GM18858 (cell line): Measurements from ENCODE around the gene RPUSD1.
"Not testable (repeated sequence)": the region's sequence is repeated elsewhere in the genome, so short reads cannot be mapped to it uniquely, and the experiment has no call there.

ENCODE experiments used
- ATAC-seq: cut with Tn5 transposase; IDR thresholded peaks from one replicate; pipeline ENCODE4 v1.9.1; 2021; ENCODE audit not compliant: unreplicated experiment

RPUSD1 gene

GRCh38 chr16:785563-786535, 2.3 kb downstream of the RPUSD1 start:
- no peak for ATAC-seq

DNA sequence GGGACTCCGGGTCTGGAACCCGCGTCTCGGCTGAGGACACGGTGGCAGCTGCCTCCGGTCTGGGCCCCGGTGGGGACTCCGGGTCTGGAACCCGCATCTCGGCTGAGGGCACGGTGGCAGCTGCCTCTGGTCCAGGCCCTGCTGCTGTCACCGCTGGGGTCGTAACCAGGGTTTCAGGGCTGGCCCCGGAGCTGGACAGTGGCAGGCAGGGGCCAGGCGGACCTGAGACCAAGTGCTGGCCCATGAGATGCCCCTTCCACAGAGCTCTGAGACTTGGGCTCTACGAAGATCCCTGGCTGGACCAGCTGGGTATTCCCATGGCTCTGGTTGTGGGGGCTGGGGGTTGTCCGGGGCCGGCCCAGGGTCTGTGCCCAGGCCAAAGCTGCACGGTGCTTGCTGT, 3.8 kb downstream of the RPUSD1 start:
- no peak for ATAC-seq

GRCh38 chr16:783404-784161, 4.6 kb downstream of the RPUSD1 start:
- ATAC-seq: no peak

GRCh38 chr16:782766-783403, 5.3 kb downstream of the RPUSD1 start:
- ATAC-seq: no peak

GRCh38 chr16:782258-782657, 5.9 kb downstream of the RPUSD1 start:
- ATAC-seq: no peak

DNA sequence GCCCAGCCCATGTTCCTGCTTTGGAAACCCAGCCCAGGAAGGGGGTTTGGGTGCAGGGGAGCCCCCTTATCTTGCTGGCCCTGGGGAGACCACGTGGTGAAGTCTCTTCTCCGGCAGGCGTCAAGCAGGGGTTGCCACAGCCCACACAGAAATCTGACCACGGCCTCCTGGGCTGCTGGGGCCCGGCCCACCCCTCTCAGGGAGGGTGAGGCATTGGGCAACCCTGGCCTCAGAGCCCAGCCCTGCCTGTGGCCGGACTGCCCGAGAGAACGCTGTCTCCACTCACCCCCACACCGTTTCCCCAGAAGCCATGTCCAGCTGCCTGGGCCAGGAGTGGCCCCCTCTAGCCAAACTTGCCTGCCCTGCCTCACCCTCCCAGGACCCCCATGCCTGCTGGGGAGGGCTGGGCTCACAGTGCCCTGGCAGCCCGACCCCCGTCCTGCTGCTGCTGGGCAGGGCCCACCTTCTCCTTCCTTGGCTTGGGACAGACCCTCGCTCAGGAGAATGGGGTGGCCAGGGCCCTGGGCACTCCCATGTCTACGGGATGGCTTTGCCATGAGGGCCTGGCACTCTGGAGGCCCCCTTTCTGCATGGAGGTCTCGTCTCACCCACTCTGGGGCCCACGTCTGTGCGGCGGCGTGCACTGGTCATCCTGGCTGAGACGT, 6.7 kb downstream of the RPUSD1 start:
- ATAC-seq: no peak

GRCh38 chr16:780296-780695, 7.9 kb downstream of the RPUSD1 start:
- ATAC-seq: no peak

- ATAC-seq: no peak
These were observed 8.6 kb downstream of the RPUSD1 start for GRCh38 chr16:779561-779960.

- ATAC-seq: no peak
These were observed 9.2 kb downstream of the RPUSD1 start for GRCh38 chr16:778909-779527.

DNA sequence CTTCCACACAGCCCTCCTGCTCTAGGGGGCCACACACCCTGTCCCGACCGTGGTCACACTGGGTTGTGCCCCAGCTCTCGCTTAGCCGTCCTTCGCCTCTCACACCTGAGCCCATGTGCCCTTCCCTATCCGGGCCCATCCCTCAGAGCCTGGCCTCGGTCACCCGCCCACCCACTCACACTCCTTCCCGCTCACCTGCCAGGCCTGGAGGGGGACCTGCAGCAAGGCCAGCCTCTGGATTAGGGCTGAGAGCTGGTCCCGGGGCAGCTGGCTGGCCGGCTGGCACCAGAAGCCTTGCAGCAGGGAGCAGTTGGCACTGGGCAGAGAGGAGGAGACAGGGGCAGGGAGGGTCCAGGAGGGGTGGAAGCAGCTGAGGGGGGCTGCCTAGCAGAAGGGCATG, 9.7 kb downstream of the RPUSD1 start:
- no peak for ATAC-seq

DNA sequence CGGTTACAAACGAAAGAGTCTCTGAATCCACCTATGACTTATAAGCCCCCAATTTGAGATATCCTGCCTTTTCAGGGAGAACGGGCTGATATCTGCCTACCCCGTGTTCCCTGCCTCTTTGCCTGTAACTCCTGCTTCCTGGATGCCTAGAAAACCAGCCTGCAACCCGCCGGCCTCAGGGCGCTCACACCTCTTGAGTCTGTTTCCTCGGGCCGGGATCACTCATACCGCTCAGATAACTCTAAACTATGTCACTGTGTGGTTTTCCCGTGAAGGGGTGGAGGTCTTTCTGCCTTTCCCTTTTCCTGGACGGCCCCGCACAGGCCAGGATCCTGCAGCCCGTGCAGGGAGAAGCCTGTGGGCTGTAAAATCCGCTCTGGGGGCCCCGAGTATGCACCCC, 10.4 kb downstream of the RPUSD1 start:
- no peak for ATAC-seq

GRCh38 chr16:776824-777223, 11.4 kb downstream of the RPUSD1 start:
- no peak for ATAC-seq

- ATAC-seq: not testable (repeated sequence)
These were observed 11.9 kb downstream of the RPUSD1 start for GRCh38 chr16:776298-776697.

DNA sequence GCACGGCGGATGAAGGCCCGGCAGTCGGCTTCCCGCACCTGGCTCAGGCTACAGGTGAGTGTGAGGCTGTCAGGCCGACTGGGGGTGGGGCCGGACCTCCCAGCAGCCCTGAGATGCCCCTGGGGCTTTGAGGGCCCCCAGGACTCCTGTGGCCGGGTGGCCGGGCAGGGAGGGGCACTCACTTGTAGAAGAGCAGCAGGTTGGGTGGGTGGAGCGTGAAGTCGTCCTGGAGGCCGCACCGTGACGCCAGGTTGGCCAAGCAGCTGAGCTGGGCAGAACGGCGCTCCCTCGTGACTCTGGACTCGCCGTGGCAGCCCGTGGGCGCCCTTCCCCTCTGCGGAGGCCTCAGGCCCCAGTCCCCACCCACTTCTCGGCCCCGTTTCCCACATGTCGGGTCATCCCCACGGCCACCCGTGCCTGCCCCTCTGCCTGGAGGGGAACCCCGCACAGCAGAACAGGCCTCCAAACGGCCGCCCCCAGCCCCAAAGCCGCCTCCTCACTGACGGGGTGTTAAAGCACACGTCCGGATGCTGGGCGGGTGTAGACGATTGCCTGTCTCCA, 12.9 kb downstream of the RPUSD1 start:
- no peak for ATAC-seq

DNA sequence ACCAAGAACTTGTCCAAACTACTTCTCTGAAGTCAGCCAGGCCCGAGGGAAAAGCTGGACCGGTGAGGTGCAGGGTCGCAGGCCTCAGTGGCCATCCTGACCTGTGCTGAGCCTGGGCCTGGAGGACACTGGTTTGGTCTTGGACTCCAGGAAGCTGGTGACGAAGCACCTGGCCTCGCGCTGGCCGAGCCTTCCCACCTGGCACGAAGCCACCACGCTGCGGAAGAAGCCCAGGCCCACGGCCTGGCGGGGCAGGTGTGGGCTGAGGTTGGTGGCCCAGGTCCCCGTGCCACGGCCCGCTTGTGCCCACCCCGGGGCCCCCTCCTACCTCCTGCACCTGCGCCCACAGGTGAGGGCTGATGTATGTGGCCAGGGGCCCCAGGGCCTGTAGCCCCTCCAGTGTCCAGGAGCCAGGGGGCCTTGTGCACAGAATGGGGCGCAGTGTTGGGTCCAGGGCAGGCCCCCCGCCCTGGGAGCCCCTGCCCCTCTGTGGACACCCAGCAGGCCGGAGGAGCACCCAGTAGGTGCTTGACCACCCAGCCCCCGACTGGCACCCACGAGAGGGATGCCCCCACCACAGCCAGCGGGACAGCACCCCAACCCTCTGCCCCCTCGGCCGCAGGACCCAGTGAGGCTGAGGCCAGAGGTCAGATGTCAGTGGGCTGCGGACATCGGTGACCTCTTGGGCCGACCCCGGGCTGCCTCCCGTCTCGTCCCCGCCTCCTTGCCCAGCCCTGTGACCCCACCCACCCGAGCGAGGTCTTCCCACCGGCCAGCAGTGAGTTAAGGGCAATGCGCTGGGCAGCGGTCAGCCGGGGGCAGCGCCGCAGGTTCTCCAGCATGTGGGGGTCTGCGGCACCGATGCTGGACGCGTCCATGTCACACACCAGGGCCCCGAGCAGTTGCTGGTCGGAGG, 13.8 kb downstream of the RPUSD1 start:
- no peak for ATAC-seq

- ATAC-seq: no peak
These were observed 15.2 kb downstream of the RPUSD1 start for GRCh38 chr16:772959-773358.

DNA sequence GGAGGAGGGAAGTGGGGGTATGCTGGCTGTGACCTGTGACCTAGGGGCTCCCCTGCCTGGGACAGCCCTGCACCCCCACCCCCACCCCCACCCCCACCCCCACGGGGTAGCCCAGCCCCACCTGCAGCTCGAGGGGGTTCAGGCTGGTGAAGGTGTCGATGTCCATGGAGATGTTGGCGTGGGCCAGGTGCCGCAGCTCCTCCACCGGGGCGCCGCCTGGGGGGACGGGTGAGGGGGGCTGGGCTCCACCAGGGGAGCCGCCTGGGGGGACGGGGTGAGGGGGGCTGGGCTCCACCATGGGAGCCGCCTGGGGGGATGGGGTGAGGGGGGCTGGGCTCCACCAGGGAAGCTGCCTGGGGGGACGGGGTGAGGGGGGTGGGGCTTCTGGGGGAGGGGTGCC, 17.8 kb downstream of the RPUSD1 start:
- no peak for ATAC-seq

DNA sequence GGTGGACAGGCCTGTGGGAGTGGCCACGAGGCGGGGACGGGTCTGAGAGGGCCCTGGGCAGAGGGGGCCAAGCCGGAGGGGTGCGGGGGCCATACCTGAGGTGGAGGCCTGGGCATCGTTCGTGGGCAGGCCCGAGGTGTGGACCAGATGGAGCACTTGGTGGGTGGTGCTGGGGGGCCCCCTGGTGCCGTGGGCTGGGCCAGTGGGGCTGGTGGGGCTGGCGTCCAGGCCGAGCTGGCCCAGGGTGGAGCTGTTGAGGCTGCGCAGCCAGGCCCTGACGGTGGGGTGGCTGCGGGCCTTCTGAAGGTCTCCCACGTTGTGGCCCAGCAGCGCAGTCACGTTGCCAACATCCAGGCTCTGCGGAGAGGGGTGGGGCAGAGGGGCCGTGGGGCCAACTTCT, 18.2 kb downstream of the RPUSD1 start:
- no peak for ATAC-seq

DNA sequence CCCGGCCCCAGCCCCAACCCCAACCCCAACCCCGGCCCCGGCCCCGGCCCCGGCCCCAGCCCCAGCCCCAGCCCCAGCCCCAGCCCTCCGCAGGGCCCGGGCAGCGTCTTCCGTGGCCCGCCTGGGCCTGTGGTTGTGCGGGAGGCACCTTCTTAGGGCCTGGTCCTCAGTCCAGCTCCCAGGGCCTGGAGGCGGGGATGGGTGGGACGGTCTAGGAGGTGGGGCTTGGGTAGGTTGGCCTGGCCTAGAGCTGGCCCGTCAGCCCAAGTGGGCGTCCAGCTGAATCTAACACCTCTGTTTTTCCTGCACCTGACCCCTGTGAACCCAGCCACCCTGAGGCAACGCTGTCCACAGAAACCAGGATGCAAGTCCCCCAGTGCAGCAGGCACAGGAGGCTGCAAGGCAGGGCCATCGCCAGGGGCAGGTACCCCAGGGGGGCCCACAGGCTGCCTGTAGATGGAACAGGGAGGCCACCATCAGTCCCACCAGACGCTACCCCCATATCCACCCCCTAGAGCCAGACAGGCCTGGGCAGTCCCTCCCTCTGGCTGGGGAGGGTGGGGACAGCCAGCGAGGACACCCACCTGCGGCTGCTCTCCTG, 18.9 kb downstream of the RPUSD1 start:
- ATAC-seq: no peak
